ELR (cell line): ENCODE results near the gene TMEM42.
"Not testable (repeated sequence)": the region's sequence is repeated elsewhere in the genome, so short reads cannot be mapped to it uniquely, and the experiment has no call there.

ENCODE experiments used
- DNase-seq: peaks from one replicate; pipeline ENCODE4 v3.0.0-alpha.2; 2015; ENCODE audit warnings: low read depth

TMEM42 gene

DNA sequence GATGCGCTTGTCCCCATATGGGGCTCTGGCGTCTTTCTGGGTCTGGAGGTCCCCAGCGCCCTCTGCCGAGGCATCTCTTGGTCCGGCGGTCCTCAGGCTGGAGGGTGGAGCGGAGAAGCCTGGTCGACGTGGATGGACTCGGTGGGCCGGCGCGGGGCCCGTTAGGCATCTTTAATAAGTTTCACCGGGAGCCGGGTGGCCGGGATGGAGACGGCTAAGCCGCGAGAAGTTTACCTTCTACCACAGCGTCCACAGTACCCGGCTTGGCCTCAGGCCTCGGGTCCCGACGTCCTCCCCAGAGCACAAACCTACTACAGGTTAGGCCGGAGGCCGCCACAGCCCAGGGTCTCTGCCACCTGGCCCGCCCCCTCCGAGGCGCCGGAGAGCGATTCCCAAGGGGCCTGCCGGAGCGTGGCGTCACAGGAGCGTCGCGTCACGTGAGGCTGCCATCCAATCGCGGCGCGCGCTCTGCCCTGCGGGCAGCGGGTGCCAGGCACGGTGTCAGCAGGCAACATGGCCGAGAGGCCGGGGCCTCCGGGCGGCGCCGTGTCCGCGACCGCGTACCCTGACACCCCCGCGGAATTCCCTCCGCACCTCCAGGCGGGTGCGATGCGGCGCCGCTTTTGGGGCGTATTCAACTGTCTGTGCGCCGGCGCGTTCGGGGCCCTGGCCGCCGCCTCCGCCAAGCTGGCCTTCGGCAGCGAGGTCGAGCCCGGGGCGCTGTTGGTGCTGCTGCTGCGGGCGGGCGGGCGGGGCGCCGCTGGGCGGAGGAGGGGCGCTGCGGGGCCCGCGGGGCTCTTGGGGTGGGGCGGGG lies at the start of gene TMEM42:
Gene TMEM42, plus strand, starts transcription at position 501 of the 814 bp plus-strand sequence. Its CDS starts 13 bp downstream, at position 514.
- DNase-seq = peak; percentile 90

DNA sequence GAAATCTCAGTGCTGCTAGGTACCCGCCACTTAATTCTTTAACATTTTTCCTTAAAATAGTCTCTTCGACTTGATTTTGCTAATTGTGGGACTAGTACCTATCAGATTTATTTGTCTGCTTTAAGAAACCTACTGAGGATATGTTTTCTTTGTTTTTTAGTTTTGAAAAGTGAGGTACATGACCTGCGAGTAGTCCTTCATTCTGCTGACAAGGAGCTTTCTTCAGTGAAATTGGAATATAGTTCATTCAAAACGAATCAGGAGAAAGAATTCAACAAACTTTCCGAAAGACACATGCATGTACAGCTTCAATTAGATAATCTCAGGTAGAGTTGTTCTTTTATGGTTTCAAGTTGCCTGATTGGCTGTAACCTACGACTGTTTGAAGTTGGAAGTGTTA lies 47.0 kb upstream of the TMEM42 start:
- no peak for DNase-seq

DNA sequence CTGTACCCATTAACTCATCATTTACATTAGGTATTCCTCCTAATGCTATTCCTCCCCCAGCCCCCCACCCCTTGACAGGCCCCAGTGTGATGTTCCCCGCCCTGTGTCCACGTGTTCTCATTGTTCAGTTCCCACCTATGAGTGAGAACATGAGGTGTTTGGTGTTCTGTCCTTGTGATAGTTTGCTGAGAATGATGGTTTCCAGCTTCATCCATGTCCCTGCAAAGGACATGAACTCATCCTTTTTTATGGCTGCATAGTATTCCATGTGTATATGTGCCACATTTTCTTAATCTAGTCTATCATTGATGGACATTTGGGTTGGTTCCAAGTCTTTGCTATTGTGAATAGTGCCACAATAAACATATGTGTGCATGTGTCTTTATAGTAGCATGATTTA lies 45.4 kb upstream of the TMEM42 start:
- DNase-seq = not testable (repeated sequence)

DNA sequence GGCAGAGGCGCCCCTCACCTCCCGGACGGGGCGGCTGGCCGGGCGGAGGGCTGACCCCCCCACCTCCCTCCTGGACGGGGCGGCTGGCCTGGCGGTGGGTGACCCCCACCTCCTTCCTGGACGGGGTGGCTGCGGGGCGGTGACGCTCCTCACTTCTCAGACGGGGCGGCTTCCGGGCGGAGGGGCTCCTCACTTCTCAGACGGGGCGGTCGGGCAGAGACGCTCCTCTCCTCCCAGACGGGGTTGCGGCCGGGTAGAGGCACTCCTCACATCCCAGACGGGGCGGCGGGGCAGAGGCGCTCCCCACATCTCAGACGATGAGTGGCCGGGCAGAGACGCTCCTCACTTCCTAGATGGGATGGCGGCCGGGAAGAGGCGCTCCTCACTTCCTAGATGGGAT lies 40.5 kb upstream of the TMEM42 start:
- DNase-seq = not testable (repeated sequence)

DNA sequence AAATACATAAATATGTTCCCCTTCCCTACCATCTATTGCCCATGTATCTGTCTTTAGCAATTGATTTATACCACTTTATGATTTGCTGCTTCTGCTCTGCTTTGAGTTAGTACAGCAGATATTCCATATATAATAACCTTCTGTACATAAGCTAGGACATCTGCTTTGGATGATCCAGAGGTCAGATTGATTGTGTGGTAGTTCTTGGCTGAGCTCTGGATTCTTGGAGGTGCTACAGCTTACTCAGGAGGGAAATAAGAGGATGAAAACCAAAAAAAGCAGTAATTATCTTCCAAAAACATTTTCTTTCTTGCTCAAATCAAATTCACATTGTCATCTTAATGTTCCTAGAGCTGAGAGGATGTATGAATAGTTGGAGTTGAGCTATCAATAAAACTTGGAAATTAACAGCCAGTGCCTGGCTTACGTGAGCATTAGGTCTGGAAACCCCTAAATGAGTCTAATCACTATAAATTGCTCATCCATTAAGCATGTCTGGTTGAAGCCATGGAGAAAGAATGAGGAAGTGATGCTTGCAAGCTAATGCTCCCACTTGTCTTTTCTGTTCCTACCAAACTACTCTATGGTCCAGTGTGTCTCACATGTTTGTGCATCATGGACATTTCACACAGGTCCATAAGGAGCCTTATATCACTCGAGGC lies 36.3 kb upstream of the TMEM42 start:
- peak; percentile 80 for DNase-seq

DNA sequence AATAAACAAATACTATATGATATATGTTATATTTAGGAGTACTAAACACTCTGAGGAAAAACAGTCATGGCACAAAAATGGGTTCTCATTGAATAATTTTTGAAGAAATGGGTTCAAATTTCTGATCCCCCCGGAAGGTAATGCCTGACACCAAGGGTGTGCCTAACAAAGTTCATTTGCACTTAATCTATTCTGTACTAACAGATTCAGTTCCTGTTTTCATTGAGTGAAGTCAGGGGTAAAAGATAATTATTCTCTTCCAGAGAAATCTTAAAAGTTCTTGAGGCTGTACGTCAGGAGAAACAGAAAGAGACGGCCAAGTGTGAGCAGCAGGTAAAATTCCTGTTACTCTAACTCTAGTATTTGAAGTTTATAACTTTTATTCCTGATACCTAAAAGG lies 34.5 kb upstream of the TMEM42 start:
- no peak for DNase-seq

DNA sequence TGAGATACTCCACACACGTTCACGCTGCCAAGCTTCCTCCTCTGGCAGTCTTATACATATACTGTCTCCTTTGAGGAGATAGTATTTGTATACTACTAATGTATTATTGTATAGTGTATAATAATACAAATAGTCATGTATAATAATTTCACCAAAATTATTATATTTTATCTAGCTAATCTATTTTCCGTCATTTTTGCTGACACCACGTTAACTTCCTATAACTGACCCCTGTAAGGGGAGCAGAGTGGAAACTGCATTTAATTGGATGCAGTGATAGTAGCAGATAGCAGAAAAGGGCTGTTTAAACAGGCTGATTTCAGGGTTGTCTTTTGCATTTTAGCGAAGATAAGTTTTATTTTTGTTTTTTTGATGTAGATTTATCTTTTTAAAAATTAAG lies 30.5 kb upstream of the TMEM42 start:
- DNase-seq = no peak

DNA sequence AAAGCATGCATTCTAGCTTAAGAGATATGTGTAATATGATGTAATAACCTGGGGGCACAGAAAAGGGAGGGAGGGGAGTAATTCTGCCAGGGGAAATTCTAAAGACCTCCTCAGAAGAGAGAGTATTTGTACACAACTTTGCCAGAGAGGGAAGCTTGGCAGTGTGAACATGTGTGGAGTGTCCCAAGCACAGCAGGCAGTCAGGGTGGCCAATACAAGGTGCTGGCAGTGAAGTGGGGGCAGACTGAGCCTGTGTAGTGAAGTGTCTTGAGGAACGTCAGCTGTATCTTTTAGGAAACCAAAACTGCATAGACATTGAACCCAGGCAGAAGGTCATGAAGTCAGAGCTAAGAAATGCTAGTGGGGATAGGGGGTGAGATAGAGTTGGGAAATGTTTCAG lies 29.7 kb upstream of the TMEM42 start:
- DNase-seq = no peak

DNA sequence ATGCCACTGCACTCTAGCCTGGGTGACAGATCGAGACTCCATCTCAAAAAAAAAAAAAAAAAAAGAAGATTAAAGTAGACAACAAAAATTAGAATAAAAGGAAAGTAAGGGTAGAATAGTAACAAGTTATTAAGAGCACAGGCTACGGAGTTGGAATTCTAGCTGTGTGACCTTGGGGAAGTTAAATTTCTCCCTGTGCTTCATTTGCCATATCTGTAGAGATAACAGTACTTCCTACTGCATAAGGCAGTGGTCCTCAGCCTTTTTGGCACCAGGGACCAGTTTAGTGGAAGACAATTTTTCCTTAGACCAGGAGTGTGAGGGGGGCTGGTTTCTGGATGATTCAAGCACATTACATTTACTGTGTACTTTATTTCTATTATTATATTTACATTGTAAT lies 28.7 kb upstream of the TMEM42 start:
- DNase-seq = no peak

DNA sequence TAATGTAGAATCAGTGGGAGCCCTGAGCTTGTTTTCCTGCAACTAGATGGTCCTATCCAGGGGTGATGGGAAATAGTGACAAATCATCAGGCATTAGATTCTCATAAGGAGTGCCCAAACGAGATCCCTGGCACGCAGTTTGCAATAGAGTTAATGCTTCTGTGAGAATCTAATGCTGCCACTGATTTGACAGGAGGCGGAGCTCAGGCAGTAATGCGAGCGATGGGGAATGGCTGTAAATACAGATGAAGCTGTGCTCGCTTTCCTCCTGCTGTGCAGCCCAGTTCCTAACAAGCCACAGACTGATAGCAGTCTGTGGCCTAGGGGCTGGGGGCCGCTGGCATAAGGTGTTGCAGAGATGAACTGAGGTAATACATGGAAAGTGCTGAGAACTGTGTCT lies 28.3 kb upstream of the TMEM42 start:
- DNase-seq = no peak

DNA sequence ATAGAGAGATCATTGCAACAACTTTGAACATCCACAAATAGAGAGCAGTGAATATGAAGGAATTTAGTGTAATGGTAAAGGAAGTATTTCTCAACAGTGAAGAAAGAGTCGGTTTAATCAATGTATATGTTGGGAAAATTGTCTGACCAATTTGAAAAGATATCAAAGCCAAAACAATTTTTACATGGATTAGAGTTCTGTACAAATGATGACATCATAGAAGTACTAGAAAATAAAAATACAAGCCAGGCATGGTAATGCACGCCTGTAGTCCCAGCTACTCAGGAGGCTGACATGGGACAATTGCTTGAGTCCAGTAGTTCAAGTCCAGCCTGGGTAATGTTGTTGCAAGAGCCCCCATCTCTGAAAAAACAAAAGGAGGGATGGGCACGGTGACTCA lies 26.0 kb upstream of the TMEM42 start:
- DNase-seq = no peak

DNA sequence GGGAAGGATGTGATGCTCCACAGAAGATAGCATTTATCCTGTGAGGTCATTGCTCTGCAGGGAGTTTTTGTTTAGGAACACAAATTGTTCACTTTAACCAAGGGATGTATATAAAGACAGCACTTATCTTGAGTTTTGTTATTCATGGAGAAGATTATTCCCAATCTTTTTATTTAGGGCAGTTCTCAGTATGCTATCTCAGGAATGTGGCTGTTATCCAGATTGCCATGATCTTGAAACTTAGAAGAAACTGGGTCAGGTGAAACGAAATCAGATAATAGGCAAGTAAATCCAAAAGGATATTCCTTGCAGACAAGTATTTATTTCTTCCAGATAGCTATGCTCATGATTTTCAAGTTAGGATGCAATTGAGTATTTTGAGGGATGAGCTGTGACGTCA lies 19.3 kb upstream of the TMEM42 start:
- no peak for DNase-seq

DNA sequence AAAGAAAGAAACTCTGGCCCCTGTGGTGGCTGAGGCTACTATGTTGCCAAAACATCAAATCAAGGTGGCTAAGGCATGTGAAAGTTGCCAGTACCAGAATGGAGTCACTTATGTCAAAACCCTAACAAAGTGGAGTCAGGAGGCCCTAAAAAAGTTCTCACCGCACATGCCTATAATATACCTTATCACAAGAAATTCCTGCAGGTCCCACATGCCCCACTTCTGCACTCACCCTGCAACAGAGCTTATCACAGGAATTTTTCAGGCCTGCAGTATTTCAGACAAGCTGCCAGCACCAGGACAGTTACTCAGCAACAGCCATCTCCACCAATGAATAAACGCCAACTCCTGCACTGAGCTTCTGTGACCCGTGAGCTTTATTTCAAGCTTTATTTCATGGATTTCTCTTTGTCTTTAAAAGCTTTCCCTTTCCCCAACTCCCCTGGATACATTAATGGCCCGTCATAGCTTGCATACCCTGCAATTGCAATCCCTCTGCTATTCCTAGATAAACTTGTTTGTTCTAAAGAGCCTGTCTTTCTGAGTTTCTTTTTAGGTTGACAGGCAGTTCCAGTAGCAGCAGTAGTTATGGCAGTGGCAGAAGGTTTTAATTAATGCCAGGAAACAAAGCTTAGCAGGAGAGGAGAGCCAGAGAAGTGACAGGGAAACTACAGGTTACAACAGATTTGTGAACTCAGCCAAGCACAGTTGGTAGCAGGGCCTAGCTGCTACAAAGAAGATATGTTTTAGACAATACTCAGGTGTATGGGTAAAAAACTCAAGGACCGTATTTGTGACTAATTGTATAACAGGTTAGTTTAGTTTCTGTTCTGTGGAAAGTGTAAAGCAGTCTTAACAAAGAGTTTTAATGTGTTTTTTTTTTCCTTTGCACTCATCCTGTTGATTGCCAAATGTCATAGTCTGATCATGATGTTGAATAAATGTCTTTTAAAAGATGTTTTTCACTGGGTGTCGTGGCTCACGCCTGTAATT lies 15.9 kb upstream of the TMEM42 start:
- no peak for DNase-seq

DNA sequence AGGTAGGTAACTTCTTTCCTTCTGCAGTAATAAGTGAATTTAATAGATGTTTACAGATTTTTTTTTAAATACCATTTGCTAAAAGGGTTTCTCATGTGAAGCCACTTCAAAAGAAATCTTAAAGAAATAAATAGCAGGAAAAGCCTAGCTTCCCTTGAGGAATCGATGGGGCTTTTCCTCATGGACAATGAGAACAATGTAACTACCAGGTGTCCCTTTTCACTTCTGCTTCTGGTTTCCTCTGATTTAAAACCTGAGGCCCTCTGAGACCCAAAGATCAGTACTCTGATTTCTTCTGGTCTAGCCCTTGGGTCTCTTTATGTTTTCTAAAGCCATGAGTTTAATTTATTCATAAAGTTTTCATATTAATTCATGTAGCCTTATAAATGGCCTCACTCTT lies 13.1 kb upstream of the TMEM42 start:
- no peak for DNase-seq

DNA sequence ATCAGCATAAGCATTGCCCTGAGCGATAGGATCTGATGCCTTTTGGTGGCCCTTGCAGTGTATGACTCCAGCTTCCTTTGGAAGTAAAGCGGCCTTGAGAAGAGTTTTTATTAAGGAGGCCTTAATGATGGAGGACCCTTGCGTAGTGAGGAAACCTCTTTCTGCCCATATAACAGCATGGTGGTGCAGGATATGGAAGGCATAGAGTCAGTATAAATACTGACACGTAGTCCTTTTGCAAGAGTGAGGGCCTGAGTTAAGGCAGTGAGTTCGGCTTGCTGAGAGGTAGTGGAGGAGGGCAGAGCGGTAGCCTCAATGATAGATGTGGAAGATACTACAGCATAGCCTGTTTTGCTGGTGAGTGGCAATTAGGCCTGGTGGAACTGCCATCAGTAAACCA lies 5.0 kb upstream of the TMEM42 start:
- DNase-seq = not testable (repeated sequence)

DNA sequence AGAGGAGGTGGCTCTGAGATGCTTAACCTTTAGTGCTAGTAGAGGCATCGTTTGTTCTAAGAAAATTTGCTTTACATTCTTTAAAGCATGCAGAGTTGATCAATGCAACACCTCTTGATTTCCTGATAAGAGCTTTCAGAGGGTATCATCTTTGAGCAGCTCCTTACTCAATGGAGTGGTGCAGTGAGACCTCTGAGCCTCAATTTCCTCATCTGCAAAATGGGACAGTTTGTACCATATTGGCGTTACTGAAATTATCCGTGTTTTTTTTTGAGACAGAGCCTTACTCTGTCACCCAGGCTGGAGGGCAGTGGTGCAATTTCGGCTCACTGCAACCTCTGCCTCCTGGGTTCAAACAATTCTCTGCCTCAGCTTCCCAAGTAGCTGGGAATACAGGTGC lies 1.6 kb upstream of the TMEM42 start:
- DNase-seq = no peak

DNA sequence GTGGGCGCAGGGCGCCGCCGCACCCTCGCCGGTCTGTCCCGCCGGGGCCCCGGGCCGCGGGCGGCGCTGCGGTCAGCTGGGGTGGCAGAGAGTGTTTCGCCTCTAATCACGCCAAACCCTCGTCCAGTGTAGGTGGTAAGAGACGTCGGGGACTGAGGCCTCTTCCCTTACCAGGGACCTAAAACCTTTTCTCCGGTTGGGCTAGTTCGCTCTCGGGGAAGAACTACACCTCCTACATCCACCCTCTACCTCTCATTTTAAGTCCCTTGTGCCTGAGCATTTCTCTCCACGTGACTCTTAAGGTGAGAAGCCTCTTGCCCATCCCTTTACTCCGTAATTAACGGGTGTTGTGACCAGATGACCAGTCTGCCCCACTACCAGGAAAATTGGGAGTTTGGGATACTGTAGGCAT lies 520 bp downstream of the TMEM42 start:
- DNase-seq = no peak

DNA sequence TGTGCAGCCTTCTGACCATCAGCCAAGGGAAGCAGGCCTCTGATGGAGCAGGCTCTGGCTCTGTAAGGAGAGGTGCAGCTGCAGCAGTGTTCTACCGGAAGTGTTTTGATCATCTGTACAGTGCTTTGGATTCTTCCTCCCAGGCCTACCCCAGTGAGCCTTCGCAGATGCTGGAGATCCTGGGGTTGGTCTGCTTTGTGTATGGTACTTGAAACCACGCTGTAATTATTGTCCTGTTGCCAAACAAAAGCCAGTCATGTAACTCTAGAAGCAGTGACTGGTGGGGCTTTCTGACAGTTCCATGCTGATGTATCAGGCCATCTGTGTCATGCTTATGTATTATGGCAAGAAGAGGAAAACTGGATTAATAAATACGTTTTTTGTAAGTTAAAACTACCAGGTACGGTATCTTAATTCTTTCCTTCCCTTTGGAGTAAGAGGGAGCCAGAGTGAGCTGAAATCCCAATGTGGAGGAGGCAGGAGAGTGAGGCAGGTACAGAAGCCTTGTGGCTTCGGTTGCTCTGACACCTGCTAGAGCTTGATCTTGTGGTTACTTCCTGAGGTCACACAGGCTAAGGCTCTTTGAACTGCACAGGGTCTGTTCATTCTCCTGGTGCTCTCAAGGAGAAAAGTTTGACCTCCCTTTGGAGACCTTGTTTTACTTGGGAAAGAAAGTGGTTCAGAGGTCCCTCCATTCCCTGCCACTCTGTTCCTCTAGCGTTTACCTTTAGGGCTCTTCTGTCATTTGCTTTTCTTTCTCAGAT lies 3.7 kb downstream of the TMEM42 start:
- no peak for DNase-seq

DNA sequence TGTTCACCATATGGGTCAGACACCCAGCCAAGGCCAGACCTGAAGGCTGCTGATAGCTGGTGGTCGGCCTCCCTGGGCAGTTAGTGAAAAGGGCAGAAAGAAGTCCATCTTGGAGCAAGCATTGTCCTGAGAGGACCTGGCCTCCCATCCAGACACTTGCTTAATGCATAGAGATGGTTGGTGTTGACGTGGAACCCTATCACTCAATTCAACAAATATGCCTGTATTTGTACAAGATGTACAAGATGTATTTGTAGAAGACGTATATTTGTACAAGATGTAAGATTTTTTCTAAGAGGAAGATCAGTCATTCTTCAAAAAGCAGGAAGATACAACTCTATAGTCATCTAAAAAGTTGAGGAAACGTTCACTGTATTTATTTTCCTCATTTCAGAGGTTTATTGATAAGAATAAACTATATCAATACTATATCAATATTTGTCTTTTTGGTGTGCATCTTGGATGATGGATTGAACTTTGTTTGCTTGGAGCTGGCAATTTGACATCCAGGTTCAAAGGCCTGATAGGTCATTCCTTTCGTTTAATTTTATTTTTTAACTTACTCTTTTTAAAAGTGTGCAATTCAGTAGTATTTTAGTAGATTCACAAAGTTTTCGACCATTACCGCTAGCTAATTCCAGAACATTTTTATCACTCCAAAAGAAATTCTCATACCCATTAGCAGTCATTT lies 5.9 kb downstream of the TMEM42 start:
- DNase-seq = no peak

DNA sequence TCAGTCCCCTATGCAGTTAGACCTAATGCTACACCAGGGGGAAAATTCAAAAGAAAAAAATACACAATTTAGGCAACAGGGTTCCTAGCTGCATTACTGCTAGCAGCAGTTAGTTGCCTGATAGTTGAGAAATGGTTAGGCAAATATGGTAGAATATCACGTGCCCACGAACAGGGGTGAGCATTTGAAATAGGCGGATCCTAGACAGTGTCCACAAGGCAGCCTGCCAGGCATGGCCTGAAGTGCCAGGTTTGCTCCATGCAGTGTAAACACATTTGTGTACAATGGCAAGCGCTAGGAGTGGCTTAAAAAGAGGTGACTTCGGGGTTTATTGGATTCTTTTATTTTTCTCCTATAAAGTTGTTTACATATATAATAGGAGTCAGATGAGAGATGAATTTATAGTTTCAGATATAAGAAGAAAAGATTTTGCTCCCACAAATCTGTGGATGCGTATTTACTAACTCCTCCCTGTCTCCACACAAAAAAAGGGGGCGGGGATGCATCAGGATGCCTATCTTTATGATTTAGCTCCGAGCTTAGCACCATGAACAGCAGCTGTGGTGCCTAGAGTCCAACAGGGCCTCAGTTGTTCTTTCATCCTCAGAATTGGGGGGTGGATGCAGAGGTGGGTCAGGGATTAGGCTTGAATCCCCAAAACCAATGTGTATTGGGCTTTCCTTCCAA lies 8.8 kb downstream of the TMEM42 start:
- no peak for DNase-seq

DNA sequence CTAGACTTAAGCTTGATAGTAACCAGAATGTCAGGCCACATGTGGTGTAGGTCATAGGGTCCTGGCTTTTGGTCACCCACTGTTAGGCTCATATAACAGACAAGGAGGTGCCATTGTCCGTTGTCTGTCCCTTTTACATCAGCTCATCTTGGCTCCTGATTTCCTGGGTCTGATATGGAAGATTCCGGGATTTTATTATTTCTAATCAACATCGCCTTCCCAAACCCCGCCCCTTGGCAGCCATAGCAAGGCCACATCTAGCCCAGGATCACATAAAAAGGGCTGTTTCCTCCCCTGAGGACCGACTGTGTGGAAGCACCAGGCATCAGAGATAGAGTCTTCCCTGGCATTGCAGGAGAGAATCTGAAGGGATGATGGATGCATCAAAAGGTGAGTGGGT lies 12.6 kb downstream of the TMEM42 start, which contains the start of gene TGM4:
Gene TGM4, plus strand, starts transcription at position 301 of the 400 bp plus-strand sequence. Its CDS starts 71 bp downstream, at position 372.
- no peak for DNase-seq
